ENCODE measurements around the gene ERG28. TPM values are rescaled to one million over a fixed set of nuclear protein-coding genes. Genes with fewer than 3 reads are reported as not detected.

ERG28 gene
- total RNA-seq, 2 donors from 2014 or later: 8.6 to 8.8 TPM

DNA sequence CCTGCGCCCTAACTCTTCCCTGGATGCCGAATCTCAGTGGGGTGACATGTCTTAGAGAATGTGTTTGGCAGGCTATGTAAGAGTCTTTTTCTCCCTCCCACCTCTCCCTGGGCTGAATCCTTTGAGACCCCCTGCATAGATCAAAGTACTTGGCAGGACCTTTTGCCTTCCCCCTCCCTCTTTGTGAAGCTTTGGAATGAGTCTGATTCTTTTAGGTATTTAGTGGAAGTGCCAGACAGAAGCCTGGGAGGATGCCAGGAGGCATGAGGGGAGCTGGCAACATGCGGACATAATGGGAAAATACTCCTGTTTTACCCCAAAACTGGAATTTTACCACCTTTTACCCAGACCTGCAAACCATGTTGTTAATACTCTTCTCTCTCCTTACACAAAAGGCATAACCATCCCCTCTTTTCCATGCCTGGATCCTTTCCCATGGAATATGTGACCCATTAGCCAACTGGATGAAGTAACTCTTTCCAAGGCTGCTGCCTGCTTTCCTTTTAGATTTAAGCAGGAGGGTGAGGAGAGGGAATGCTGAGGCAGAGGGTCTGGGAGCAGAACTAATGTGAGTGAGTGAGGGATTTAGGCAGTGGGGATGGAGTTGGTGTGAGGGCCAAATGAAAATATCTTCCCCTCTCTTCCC is 42.1 kb upstream of the ERG28 start:
- H3K36me3 ChIP-seq (replicated peaks in 1 of 2; ENCODE audit: insufficient read depth in 1 of 2, low read depth in 2 of 2): peaks cover 0 to 4% of the 10 kb centered on the region in 2 donors
- 63 to 70% methylated on average over 3 of the region's 3 CpGs for WGBS, 2 donors
- no peak overlapping the region for H3K4me3 ChIP-seq
- H3K27me3 ChIP-seq: no peaks in the 10 kb centered on the region
- no peak for TF ChIP-seq POLR2A (IDR thresholded peaks at IDR 0.05)
- no peaks in the 10 kb centered on the region for H3K9me3 ChIP-seq
- intact Hi-C loops (cut with DNase I): loop anchor here (5.0 kb wide), 1 partner anchor 265 kb away; no protein-coding TSS in a partner anchor
- H3K4me1 ChIP-seq: peaks cover 10% of the 10 kb centered on the region
- peak; percentile 19 to 52 (median 24) for DNase-seq
- peak overlapping the region in 3 of 4 donors; percentile 31 to 69 (median 64) for H3K27ac ChIP-seq
- peak; percentile 80 for ATAC-seq

DNA sequence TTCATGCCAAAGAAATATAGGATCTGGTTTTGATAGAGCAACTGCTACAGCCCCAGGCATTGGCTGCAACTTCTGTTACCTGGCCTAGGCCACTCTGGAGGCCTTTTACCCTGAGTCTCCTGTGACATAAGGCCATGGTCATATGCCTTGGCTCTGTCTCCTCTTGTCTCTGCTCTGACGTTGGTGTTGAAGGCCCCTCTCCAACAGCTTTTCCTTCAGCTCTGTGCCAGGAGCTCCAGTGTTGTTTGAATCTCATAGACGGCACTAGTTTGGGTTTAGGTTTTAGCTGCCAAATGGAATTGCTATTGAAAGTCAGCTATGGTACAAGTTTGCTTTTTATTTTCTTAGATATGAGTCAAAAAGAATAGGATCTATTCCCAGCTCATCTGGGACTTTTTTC is 41.4 kb upstream of the ERG28 start:
- no peaks in the 10 kb centered on the region for H3K27me3 ChIP-seq
- ATAC-seq (no peak), DNase-seq (no peak)
- H3K4me1 ChIP-seq: peaks cover 10% of the 10 kb centered on the region
- TF ChIP-seq POLR2A (IDR thresholded peaks at IDR 0.05): no peak
- TF ChIP-seq, protein P1, sequence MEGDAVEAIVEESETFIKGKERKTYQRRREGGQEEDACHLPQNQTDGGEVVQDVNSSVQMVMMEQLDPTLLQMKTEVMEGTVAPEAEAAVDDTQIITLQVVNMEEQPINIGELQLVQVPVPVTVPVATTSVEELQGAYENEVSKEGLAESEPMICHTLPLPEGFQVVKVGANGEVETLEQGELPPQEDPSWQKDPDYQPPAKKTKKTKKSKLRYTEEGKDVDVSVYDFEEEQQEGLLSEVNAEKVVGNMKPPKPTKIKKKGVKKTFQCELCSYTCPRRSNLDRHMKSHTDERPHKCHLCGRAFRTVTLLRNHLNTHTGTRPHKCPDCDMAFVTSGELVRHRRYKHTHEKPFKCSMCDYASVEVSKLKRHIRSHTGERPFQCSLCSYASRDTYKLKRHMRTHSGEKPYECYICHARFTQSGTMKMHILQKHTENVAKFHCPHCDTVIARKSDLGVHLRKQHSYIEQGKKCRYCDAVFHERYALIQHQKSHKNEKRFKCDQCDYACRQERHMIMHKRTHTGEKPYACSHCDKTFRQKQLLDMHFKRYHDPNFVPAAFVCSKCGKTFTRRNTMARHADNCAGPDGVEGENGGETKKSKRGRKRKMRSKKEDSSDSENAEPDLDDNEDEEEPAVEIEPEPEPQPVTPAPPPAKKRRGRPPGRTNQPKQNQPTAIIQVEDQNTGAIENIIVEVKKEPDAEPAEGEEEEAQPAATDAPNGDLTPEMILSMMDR (IDR thresholded peaks at IDR 0.05): no peak
- no peaks in the 10 kb centered on the region for H3K9me3 ChIP-seq
- intact Hi-C loops (cut with DNase I): loop anchor here (5.0 kb wide), 1 partner anchor 265 kb away; no protein-coding TSS in a partner anchor
- H3K36me3 ChIP-seq (replicated peaks in 1 of 2; ENCODE audit: insufficient read depth in 1 of 2, low read depth in 2 of 2): peaks cover 0 to 4% of the 10 kb centered on the region in 2 donors
- peak overlapping the region; percentile 4 to 69 (median 48) for H3K27ac ChIP-seq
- 38 to 60% methylated on average over 2 of the region's 2 CpGs for WGBS, 2 donors
- H3K4me3 ChIP-seq: no peak overlapping the region

DNA sequence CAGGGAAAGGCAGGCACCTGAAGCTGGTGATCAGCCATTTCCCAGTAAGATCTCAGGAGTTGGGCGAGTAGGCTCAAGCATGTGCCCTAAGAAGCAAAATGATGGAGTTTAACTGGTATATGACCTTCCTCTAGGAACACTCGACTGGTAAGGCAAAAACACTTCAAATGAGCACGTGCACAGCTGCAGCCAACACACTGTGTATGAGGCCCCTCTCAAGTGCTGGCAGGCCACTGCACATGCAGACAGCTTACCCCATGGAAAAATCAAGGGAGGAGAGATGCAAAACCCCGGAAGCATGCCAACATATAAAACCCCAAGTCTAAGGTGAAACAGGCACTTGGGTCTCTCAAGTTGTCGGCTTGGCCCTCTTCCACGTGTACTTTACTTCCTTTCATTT is 39.6 kb upstream of the ERG28 start:
- H3K27ac ChIP-seq: no peak overlapping the region
- no peak for DNase-seq
- H3K27me3 ChIP-seq: no peaks in the 10 kb centered on the region
- H3K4me3 ChIP-seq: no peak overlapping the region
- TF ChIP-seq, protein P1 (IDR thresholded peaks at IDR 0.05): no peak
- no peak for TF ChIP-seq POLR2A (IDR thresholded peaks at IDR 0.05)
- peaks cover 10% of the 10 kb centered on the region for H3K4me1 ChIP-seq
- no peak for ATAC-seq
- intact Hi-C loops (cut with DNase I): loop anchor here (5.0 kb wide), 1 partner anchor 267 kb away; no protein-coding TSS in a partner anchor
- no peaks in the 10 kb centered on the region for H3K9me3 ChIP-seq
- WGBS, 2 donors: 87 to 93% methylated on average over 6 of the region's 6 CpGs
- H3K36me3 ChIP-seq (replicated peaks in 1 of 2; ENCODE audit: insufficient read depth in 1 of 2, low read depth in 2 of 2): peaks cover 0 to 4% of the 10 kb centered on the region in 2 donors

DNA sequence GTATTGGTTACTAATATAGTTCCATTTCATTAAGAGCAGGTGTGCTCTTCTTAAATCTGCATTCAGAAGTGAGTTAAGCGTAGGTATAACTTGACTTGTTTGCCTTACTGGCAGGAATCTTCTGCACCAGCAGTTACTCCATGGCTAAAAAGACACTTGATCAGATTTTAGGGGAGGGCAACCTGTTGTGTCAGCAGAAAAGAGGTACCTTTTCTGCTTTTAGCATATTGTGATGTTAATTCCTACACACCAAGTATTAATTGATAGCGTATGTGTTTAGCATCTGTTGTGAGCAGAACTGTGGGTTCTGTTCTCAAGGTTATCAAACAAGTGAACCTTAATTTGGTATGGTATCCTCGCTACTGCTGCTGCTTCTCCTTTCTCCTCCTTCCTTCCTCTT is 38.7 kb upstream of the ERG28 start:
- Histone ChIP-seq H3K36me3 (replicated peaks in 1 of 2; ENCODE audit: insufficient read depth in 1 of 2, low read depth in 2 of 2) (peaks cover 0 to 6% of the 10 kb centered on the region in 2 donors), H3K27ac (no peak overlapping the region), H3K4me1 (peaks cover 10% of the 10 kb centered on the region), H3K27me3 (no peaks in the 10 kb centered on the region), H3K9me3 (no peaks in the 10 kb centered on the region), H3K4me3 (no peak overlapping the region)
- intact Hi-C loops (cut with DNase I): no loop called here
- TF ChIP-seq, protein P1 (IDR thresholded peaks at IDR 0.05): no peak
- no peak for TF ChIP-seq POLR2A (IDR thresholded peaks at IDR 0.05)
- no peak for DNase-seq
- ATAC-seq: no peak
- 91 to 97% methylated on average over 3 of the region's 3 CpGs for WGBS, 2 donors

DNA sequence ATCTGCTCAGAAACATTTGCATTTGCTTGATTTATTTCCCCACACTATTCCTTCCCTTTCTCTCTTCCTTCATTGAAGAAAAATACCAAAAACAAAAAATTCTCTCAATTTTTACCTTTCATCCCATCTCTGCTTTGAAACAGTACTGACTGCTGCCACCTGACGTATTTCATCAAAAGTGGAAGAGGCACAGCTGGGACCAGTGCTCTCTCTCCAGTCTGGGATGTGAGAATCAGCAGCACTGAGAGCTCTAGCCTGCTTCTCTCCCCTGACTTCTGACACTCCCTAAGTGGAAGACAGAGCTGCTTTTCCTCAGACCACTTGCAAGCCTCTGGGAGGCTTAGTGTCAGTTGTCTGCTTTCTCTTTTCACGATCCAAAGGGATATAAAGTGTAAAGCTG is 37.2 kb upstream of the ERG28 start:
- DNase-seq: no peak
- no peak for TF ChIP-seq POLR2A (IDR thresholded peaks at IDR 0.05)
- TF ChIP-seq, protein P1 (IDR thresholded peaks at IDR 0.05): no peak
- Histone ChIP-seq H3K4me1 (peaks cover 10% of the 10 kb centered on the region), H3K36me3 (replicated peaks in 1 of 2; ENCODE audit: insufficient read depth in 1 of 2, low read depth in 2 of 2) (peaks cover 0 to 7% of the 10 kb centered on the region in 2 donors), H3K27me3 (no peaks in the 10 kb centered on the region), H3K9me3 (no peaks in the 10 kb centered on the region), H3K27ac (no peak overlapping the region), H3K4me3 (no peak overlapping the region)
- whole genome bisulfite sequencing, 2 donors: 87 to 88% methylated on average over 2 of the region's 2 CpGs
- intact Hi-C loops (cut with DNase I): no loop called here
- ATAC-seq: no peak

All from body of pancreas (tissue), 4 donors.